GM12878 (cell line): ENCODE results near the gene ESYT2.

Experiments used
- BACH1 ChIP-seq: fragments of 450-650 bp; IDR thresholded peaks from 2 replicates; pipeline ENCODE4 v1.6.1; 2017; ENCODE audit warnings: mild to moderate bottlenecking, borderline replicate concordance
- BCLAF1 ChIP-seq: fragments of 450-650 bp; IDR thresholded peaks from 2 replicates; pipeline ENCODE4 v1.6.1; 2017; ENCODE audit warnings: antibody characterized with exemption, mild to moderate bottlenecking, moderate library complexity
- CTCF ChIP-seq, 3 experiments: IDR thresholded peaks in 2 of 3; conservative IDR thresholded peaks in 1 of 3; 2 replicates each; pipeline ENCODE4 v1.5.1; 2011; ENCODE audit warnings: low read depth in 3 of 3, low read length in 3 of 3, mild to moderate bottlenecking in 3 of 3, control low read depth in 2 of 3, moderate library complexity in 2 of 3, inconsistent platforms in 1 of 3, mixed read lengths in 1 of 3; ENCODE audit not compliant: control insufficient read depth in 2 of 3, insufficient read depth in 1 of 3; ENCODE audit errors: extremely low read depth in 1 of 3
- EP300 ChIP-seq, 2 experiments: fragments of 150-350 bp in 1 of 2; IDR thresholded peaks; 2 replicates each; pipeline ENCODE4 v1.6.1; 2011 to 2012; ENCODE audit warnings: low read depth in 2 of 2, low read length in 2 of 2, borderline replicate concordance in 1 of 2, improper control_type of control experiment in 1 of 2, inconsistent platforms in 1 of 2; ENCODE audit not compliant: control insufficient read depth in 1 of 2
- FOXM1 ChIP-seq: IDR thresholded peaks from 2 replicates; pipeline ENCODE4 v1.6.1; 2012; ENCODE audit warnings: low read depth, mild to moderate bottlenecking, inconsistent platforms, low read length, moderate library complexity
- POLR2A ChIP-seq: IDR thresholded peaks from 2 replicates; pipeline ENCODE4 v1.6.1; 2011; ENCODE audit warnings: low read depth, mild to moderate bottlenecking, low read length
- SUZ12 ChIP-seq: fragments of 200-600 bp; sonication (generic); IDR thresholded peaks from one replicate; pipeline ENCODE4 v1.6.1; 2018; ENCODE audit warnings: antibody characterized with exemption, mild to moderate bottlenecking; ENCODE audit not compliant: unreplicated experiment
- TAF1 ChIP-seq: IDR thresholded peaks from 2 replicates; pipeline ENCODE4 v1.6.1; 2011; ENCODE audit warnings: mild to moderate bottlenecking, low read depth, low read length, borderline replicate concordance
- ZZZ3 ChIP-seq: IDR thresholded peaks from 2 replicates; pipeline ENCODE4 v1.6.1; 2011; ENCODE audit warnings: low read depth; ENCODE audit not compliant: control insufficient read depth, insufficient read length
- TF ChIP-seq, protein P1 (sequence below): IDR thresholded peaks from 2 replicates; pipeline ENCODE4 v1.6.1; 2011; ENCODE audit warnings: low read depth, low read length, improper control_type of control experiment, borderline replicate concordance

- TF ChIP-seq EP300 (IDR thresholded peaks at IDR 0.05; ENCODE audit: borderline replicate concordance in 1 of 2, control insufficient read depth in 1 of 2, low read depth in 2 of 2, low read length in 2 of 2): no peak
- TF ChIP-seq, protein P1, sequence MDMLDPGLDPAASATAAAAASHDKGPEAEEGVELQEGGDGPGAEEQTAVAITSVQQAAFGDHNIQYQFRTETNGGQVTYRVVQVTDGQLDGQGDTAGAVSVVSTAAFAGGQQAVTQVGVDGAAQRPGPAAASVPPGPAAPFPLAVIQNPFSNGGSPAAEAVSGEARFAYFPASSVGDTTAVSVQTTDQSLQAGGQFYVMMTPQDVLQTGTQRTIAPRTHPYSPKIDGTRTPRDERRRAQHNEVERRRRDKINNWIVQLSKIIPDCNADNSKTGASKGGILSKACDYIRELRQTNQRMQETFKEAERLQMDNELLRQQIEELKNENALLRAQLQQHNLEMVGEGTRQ: no peak
- no peak for TF ChIP-seq CTCF (IDR thresholded peaks at IDR 0.05 in 2 of 3, conservative IDR thresholded peaks at IDR 0.05 in 1 of 3; ENCODE audit: control insufficient read depth in 2 of 3, extremely low read depth in 1 of 3, insufficient read depth in 1 of 3, low read depth in 3 of 3, low read length in 3 of 3)
- TF ChIP-seq BACH1: no peak
- no peak for TF ChIP-seq ZZZ3
- TF ChIP-seq TAF1: no peak
- no peak for TF ChIP-seq SUZ12
- no peak for TF ChIP-seq FOXM1
- no peak for TF ChIP-seq POLR2A
- TF ChIP-seq BCLAF1: no peak
Measured at GRCh38 chr7:158796667-158797066, 32.6 kb downstream of the ESYT2 start.
